ENCODE results near the gene DKK3. TPM values are rescaled to one million over a fixed set of nuclear protein-coding genes. Genes with fewer than 3 reads are reported as not detected.

The DKK3 gene
- polyA plus RNA-seq, 3 donors: 46.0 to 69.5 (median 60.4) TPM

DNA sequence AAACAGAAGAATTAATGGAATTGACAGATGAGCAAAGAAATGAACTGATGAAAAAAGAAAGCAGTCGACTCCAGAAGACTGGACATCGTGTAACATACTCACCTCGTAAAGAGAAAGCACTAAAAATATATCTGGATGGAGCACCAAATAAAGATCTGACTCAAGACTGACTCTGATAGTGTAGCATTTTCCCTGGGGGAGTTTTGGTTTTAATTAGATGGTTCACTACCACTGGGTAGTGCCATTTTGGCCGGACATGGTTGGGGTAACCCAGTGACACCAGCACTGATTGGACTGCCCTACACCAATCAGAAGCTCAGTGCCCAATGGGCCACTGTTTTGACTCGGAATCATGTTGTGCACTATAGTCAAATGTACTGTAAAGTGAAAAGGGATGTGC is 52.4 kb downstream of the DKK3 start:
- no peak for DNase-seq

GRCh38 chr11:11952036-11952435 is 56.4 kb downstream of the DKK3 start:
- DNase-seq: no peak

DNA sequence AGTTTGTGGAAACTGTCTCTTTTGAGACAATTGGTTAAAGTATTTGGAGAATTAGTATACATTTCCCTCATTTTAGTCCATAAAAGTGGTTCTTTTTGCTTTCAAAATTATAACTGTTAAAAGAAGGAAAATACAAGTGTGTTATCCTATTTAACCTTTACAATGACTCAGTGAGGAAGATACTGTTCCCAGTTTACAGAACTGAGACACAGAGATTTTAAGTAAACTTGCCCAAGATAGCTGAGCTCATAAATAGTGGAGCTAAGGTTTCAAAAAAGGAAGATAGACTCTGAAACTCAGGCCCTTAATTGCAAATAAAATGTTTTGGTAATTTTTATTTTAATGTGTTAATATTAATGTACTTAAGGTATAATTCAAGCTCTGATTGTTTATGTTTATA is 58.9 kb downstream of the DKK3 start:
- no peak for DNase-seq

GRCh38 chr11:11948242-11948947 is 60.0 kb downstream of the DKK3 start:
- DNase-seq: no peak

DNA sequence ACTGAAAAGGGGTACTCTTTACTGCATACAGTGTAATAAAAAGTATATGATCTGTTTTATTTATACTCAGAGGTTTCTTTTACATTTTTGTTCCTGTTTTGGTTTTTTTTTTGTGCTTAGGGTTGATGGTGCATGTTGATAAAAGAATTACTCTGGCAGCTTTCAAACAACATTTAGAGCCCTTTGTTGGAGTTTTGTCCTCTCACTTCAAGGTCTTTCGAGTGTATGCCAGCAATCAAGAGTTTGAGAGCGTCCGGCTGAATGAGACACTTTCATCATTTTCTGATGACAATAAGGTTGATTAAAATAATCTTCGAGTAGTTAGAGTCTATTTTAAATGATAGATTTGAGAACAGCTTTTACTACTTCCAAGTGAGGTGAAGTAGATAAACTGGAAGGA is 60.6 kb downstream of the DKK3 start:
- no peak for DNase-seq

- DNase-seq: no peak
Observed at GRCh38 chr11:11946878-11947277, 61.5 kb downstream of the DKK3 start.

- DNase-seq: no peak
Observed at GRCh38 chr11:11946180-11946579, 62.2 kb downstream of the DKK3 start.

- no peak for DNase-seq
Observed at GRCh38 chr11:11944444-11944843, 64.0 kb downstream of the DKK3 start.

DNA sequence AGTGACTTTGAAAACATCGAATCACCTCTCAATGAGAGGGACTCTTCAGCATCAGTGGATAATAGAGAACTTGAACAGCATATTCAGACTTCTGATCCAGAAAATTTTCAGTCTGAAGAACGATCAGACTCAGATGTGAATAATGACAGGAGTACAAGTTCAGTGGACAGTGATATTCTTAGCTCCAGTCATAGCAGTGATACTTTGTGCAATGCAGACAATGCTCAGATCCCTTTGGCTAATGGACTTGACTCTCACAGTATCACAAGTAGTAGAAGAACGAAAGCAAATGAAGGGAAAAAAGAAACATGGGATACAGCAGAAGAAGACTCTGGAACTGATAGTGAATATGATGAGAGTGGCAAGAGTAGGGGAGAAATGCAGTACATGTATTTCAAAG is 65.8 kb downstream of the DKK3 start:
- DNase-seq: no peak

- no peak for DNase-seq
Observed at GRCh38 chr11:11940551-11940950, 67.9 kb downstream of the DKK3 start.

- DNase-seq: no peak
Observed at GRCh38 chr11:11937957-11938356, 70.5 kb downstream of the DKK3 start.

DNA sequence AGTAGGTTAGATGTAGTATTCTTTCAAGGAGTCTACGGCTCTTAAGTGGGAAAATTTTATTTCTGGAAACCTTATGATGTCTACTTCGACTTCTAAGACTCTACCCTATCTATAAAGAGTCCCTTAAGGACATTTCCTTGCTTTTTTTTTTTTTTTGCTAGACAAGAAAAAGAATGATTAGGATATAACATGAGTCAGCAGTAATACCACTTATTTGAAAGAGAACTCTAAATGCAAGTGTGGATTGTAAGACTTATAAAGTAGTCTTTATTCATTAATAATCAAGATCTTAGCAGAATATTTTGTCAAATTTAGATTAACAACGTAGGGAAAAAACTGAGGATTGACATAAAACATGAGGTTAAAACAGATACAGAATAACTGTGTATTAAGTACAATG is 71.0 kb downstream of the DKK3 start:
- DNase-seq: no peak

GRCh38 chr11:11935536-11935935 is 72.9 kb downstream of the DKK3 start:
- DNase-seq: no peak

DNA sequence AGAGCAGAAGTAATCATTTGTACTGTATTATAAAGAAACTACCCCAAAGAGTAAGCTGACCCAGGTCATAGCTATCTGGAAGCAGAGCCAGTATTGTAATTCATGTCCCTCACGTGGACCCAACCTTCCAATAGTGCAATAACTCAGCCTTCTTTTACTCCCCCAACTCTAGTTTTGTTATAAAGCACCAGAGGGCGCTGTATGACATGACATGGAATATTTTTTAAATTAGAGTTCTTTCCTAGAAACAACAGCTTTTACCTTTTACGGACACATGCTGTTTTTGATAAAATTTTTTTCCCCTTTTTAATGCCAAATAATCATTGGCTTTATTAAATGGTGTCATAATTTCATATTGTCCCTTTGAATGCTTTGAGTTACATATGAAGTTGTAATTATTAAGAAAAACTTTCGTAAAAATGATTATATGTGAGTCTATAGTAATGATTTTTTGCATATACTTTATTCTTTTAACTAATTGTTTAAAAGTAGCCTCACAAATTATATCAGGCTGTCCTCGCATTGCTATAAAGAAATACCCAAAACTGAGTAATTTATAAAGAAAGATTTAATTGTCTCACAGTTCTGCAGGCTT is 76.9 kb downstream of the DKK3 start:
- DNase-seq: peak; percentile 47

DNA sequence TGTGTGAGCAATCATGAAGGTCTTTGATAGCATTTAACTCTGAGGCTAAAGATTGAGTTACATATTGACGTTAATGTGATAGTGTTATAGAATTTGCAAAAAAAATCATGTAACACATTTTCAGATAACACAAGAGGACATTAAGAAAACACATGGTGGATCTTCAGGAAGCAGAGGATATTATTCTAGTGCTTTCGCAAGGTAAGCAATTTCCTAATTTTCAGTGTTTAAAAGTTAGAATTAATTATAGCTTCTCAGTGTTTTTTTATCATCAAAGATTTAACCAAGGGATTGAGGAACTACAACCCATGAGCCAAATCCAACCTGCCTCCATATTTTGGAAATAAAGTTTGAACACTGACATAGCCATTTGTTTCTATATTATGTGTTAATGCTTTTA is 78.5 kb downstream of the DKK3 start:
- DNase-seq: no peak

- no peak for DNase-seq
Observed at GRCh38 chr11:11923828-11924227, 84.6 kb downstream of the DKK3 start.

- DNase-seq: no peak
Observed at GRCh38 chr11:11916981-11917399, 91.4 kb downstream of the DKK3 start.

DNA sequence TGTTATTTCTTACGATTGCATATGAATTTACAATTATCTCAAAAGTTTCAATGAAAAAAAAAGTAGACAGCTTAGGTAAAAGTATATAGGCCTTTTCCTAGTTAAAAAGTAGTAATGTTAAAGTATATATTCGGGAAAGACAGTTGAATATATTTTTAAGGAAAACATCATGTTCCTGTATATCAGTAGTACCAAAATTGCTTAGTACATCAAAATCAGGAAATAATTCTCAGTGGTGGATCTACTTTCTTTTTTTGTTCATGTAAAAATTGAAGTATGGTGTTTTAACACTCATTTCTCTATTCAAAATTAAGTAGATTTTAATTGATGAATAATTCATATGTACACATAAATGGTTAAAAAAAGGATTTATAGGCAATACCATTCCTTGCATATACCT is 92.8 kb downstream of the DKK3 start:
- no peak for DNase-seq

GRCh38 chr11:11913395-11913794 is 95.0 kb downstream of the DKK3 start:
- DNase-seq: no peak

Other genes with a start within 250 kb of the DKK3 start
- gene USP47, start 166.7 kb downstream of the DKK3 start, polyA plus RNA-seq (ENCODE audit: insufficient read length in 3 of 3): 10 to 100 TPM; 85.2 to 94.5 (median 86.0) TPM
- gene MICAL2, start 102.0 kb upstream of the DKK3 start, polyA plus RNA-seq (ENCODE audit: insufficient read length in 3 of 3): 1 to 10 TPM; 5.7 to 7.5 (median 6.0) TPM